Mammary epithelial cell (primary cell): Measurements from ENCODE around the gene SPDEF.

Source experiments
- CTCF ChIP-seq, 2 donors: IDR thresholded peaks in 1 of 2; conservative IDR thresholded peaks in 1 of 2; 2 replicates each; pipeline ENCODE4 v1.5.1; 2011 to 2012; ENCODE audit warnings: inconsistent platforms in 2 of 2, low read length in 2 of 2, mild to moderate bottlenecking in 2 of 2, control low read depth in 1 of 2, low read depth in 1 of 2; ENCODE audit not compliant: insufficient read depth in 1 of 2; ENCODE audit errors: extremely low read depth in 1 of 2
- EZH2 ChIP-seq: IDR thresholded peaks from 2 replicates; pipeline ENCODE4 v1.6.1; 2012; ENCODE audit warnings: low read length, inconsistent platforms, borderline replicate concordance

- TF ChIP-seq EZH2 (no peak), CTCF (conservative IDR thresholded peaks at IDR 0.05 in 1 of 2, IDR thresholded peaks at IDR 0.05 in 1 of 2; ENCODE audit: extremely low read depth in 1 of 2, insufficient read depth in 1 of 2, low read depth in 1 of 2, low read length in 2 of 2) (peak; percentile 38 to 70)
Observed at GRCh38 chr6:34526992-34527728, 29.0 kb downstream of the SPDEF start.
